Measurements from ENCODE around the gene GGNBP2.

GGNBP2 gene

GRCh38 chr17:36575028-36575427, 30.3 kb downstream of the GGNBP2 start:
- H4K20me1 ChIP-seq (ENCODE audit: insufficient read depth), result no peaks in the 10 kb centered on the region
- H3K4me3 ChIP-seq (IDR thresholded peaks at IDR 0.05; ENCODE audit: insufficient read depth, low read depth, low read length), result no peak overlapping the region
- no peaks in the 10 kb centered on the region; the same call in 1 of the 2 replicates for H3K79me2 ChIP-seq (ENCODE audit: insufficient read depth, low read depth)
- no peaks in the 10 kb centered on the region for H3K36me3 ChIP-seq (ENCODE audit: insufficient read depth)
- no peak overlapping the region for H3K9ac ChIP-seq
- H3K4me1 ChIP-seq (ENCODE audit: low read depth, poor library complexity, severe bottlenecking), result no peaks in the 10 kb centered on the region
- no peak overlapping the region for H2AFZ ChIP-seq (ENCODE audit: low read depth)
- no peak for TF ChIP-seq CTCF (conservative IDR thresholded peaks at IDR 0.05; ENCODE audit: low read depth, low read length)
- H3K4me2 ChIP-seq, result no peak overlapping the region
- H3K27ac ChIP-seq, result no peak overlapping the region
- H3K27me3 ChIP-seq (ENCODE audit: insufficient read depth, low read depth), result no peaks in the 10 kb centered on the region

- H4K20me1 ChIP-seq (ENCODE audit: insufficient read depth), result no peaks in the 10 kb centered on the region
- H3K4me2 ChIP-seq, result no peak overlapping the region
- H3K79me2 ChIP-seq (ENCODE audit: insufficient read depth, low read depth), result no peaks in the 10 kb centered on the region; the same call in 1 of the 2 replicates
- H2AFZ ChIP-seq (ENCODE audit: low read depth), result no peak overlapping the region
- no peak overlapping the region for H3K4me3 ChIP-seq (IDR thresholded peaks at IDR 0.05; ENCODE audit: insufficient read depth, low read depth, low read length)
- H3K4me1 ChIP-seq (ENCODE audit: low read depth, poor library complexity, severe bottlenecking), result no peaks in the 10 kb centered on the region
- no peak overlapping the region for H3K27ac ChIP-seq
- no peaks in the 10 kb centered on the region for H3K36me3 ChIP-seq (ENCODE audit: insufficient read depth)
- H3K27me3 ChIP-seq (ENCODE audit: insufficient read depth, low read depth), result no peaks in the 10 kb centered on the region
- TF ChIP-seq CTCF (conservative IDR thresholded peaks at IDR 0.05; ENCODE audit: low read depth, low read length), result no peak
- H3K9ac ChIP-seq, result no peak overlapping the region
Measured at GRCh38 chr17:36576793-36577192, 32.1 kb downstream of the GGNBP2 start.

- Histone ChIP-seq H3K79me2 (ENCODE audit: insufficient read depth, low read depth) (no peaks in the 10 kb centered on the region; the same call in 1 of the 2 replicates), H3K27me3 (ENCODE audit: insufficient read depth, low read depth) (no peaks in the 10 kb centered on the region), H3K27ac (no peak overlapping the region), H2AFZ (ENCODE audit: low read depth) (no peak overlapping the region), H3K9ac (no peak overlapping the region), H3K4me1 (ENCODE audit: low read depth, poor library complexity, severe bottlenecking) (no peaks in the 10 kb centered on the region), H3K4me2 (no peak overlapping the region), H4K20me1 (ENCODE audit: insufficient read depth) (no peaks in the 10 kb centered on the region), H3K4me3 (IDR thresholded peaks at IDR 0.05; ENCODE audit: insufficient read depth, low read depth, low read length) (no peak overlapping the region), H3K36me3 (ENCODE audit: insufficient read depth) (no peaks in the 10 kb centered on the region)
- no peak for TF ChIP-seq CTCF (conservative IDR thresholded peaks at IDR 0.05; ENCODE audit: low read depth, low read length)
Measured at GRCh38 chr17:36578671-36579070, 34.0 kb downstream of the GGNBP2 start.

- no peak for TF ChIP-seq CTCF (conservative IDR thresholded peaks at IDR 0.05; ENCODE audit: low read depth, low read length)
- no peaks in the 10 kb centered on the region for H3K27me3 ChIP-seq (ENCODE audit: insufficient read depth, low read depth)
- H3K4me3 ChIP-seq (IDR thresholded peaks at IDR 0.05; ENCODE audit: insufficient read depth, low read depth, low read length), result no peak overlapping the region
- no peak overlapping the region for H3K4me2 ChIP-seq
- H3K9ac ChIP-seq, result no peak overlapping the region
- H2AFZ ChIP-seq (ENCODE audit: low read depth), result no peak overlapping the region
- H4K20me1 ChIP-seq (ENCODE audit: insufficient read depth), result no peaks in the 10 kb centered on the region
- H3K79me2 ChIP-seq (ENCODE audit: insufficient read depth, low read depth), result no peaks in the 10 kb centered on the region
- peaks cover 4% of the 10 kb centered on the region for H3K4me1 ChIP-seq (ENCODE audit: low read depth, poor library complexity, severe bottlenecking)
- H3K36me3 ChIP-seq (ENCODE audit: insufficient read depth), result peaks cover 12% of the 10 kb centered on the region; the same call in 1 of the 2 replicates
- H3K27ac ChIP-seq, result no peak overlapping the region
Measured at GRCh38 chr17:36583787-36584186, 39.1 kb downstream of the GGNBP2 start.

All from KMS-11 (cell line).